Right renal cortex interstitium (tissue), 3 donors: ENCODE measurements around the gene ABCB1. TPM values are rescaled to one million over a fixed set of nuclear protein-coding genes. Genes with fewer than 3 reads are reported as not detected.

Experiments used
- DNase-seq, 3 donors: peaks; one replicate each; pipeline ENCODE4 v3.0.0-alpha.2; 2013; ENCODE audit warnings: low read depth in 3 of 3, low spot score in 2 of 3
- polyA plus RNA-seq, 3 donors: library from polyadenylated mRNA; unstranded; fragments of 120-200 nt; gene quantifications; one replicate each; pipeline ENCODE4 v1.2.1, GENCODE V29; 2013; ENCODE audit not compliant: insufficient read length in 3 of 3

The ABCB1 gene
- polyA plus RNA-seq, 3 donors: 21.1 to 24.4 (median 22.1) TPM

DNA sequence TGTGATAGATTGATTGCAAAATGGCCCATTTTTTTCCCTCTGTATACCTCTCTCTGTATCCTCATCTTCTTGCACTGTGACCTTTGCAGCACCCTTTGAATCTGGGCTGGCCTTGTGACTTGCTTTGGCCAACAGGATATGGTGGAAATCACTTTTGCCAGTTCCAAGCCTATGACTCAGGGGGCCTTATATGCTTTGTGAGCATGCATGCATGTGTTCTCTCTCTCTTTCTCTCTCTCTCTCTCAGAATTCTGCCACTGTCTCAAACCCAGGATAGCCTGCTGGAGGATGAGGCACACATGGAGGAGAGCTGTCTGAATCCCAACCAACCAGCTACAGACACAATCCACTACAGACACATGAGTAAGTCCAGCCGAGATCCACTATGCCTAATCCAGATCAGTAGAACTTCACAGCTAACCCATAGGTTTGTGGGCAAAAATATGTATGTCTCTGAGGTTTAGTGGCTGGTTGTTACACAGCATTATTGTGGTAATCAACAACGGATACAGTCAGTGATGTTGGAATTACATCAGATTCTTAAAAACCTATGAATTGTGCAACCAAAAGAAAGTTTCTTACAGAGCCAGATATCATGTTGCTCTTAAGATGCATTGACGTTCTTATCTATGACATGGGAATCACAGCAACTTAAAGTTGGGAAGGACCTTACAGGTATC is 83.4 kb downstream of the ABCB1 start:
- no peak for DNase-seq

DNA sequence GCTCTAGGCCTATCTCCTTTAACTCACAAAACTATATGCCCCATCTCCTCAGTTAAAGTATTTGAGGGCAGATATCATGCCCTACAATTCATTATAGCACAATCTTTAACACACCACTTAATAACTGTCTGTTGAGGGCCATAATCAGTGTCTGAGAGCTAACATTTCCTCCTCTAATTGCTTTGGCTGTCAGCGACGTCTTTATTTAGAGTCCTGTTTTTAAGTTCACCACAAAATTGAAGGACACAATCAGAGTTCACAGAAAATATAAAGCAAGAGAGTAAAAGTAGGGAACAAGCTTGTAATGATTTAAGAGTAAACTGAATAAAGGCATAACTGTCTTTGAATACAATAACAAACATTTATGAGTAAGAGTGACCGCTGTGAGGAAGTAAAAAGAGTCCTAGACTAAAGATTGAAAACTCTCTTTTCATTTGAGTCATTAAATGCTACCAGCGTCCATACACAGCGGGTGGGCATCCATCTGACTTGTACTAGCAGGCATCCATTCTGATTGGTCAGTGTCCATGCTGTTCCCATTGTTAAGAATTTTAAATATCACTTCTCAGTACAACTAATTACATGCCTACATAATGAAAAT is 86.8 kb downstream of the ABCB1 start:
- no peak for DNase-seq

- no peak for DNase-seq
These were observed 87.8 kb downstream of the ABCB1 start for GRCh38 chr7:87512906-87513305.

DNA sequence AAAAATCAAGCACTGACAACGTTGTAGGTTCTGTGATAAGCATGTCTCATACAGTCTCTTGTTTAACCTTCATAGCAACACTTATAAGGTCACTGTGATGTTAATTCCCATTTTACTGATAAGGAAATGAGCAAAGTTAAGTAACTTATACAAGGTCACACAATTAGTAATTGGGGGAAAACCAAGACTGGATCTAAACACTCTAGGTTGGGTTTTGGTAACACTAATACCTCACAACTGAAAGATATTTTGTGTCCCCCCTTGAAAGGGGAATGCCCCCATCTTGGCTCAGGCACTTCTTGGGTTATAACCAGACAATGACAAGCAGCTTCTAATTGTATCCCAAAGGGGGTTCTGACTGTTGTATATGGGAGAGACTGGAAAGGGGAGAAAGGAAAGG is 89.2 kb downstream of the ABCB1 start:
- DNase-seq: no peak

GRCh38 chr7:87510411-87510875 is 90.2 kb downstream of the ABCB1 start:
- no peak for DNase-seq

DNA sequence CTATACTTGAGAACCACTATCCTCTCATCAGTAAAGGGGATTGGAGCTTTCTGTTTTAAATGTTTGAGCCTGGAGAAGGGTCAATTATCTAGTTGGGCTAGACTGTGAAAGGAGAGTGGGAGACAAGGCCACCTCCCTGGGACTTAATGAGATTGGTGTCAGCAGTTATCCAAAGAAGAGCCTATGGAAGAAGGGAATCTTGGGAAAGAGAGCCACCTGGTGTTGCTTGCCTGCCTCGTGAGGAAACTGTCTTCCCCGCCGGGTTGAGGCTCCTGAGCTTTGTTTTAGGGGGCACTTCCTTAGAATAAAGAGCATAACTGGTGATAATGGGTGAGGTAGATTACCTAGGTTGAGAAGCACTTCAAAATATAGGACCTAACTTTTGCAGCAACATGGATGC is 93.2 kb downstream of the ABCB1 start:
- no peak for DNase-seq

- DNase-seq: no peak
These were observed 94.2 kb downstream of the ABCB1 start for GRCh38 chr7:87506246-87507180.

DNA sequence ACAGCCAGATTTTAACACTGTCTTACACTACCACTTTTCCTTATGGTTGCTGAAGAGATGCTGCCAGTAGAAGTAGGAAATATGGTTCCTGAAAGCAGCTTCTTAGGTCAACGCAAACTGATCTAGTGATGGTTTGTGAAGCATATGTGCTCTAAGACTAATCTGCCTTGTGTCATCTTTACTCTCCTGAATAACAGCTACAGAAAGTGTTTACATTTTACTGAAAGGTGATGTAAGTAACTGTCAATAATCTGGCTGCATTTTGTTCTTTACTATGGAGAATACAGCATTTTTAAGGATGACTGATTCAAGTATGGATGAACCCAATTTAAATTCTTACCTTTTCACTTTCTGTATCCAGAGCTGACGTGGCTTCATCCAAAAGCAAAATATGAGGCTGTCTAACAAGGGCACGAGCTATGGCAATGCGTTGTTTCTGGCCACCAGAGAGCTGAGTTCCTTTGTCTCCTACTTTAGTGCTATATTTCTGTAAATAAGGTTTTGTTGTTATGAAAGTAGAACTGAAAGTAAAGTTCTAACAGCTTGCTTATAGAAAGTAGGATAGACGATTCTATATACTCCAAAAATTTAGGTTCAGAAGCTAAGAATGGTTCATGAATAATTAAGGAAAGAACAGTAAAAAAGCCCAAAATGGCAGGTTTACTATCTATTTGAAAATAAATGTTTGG is 95.0 kb downstream of the ABCB1 start:
- DNase-seq: no peak

DNA sequence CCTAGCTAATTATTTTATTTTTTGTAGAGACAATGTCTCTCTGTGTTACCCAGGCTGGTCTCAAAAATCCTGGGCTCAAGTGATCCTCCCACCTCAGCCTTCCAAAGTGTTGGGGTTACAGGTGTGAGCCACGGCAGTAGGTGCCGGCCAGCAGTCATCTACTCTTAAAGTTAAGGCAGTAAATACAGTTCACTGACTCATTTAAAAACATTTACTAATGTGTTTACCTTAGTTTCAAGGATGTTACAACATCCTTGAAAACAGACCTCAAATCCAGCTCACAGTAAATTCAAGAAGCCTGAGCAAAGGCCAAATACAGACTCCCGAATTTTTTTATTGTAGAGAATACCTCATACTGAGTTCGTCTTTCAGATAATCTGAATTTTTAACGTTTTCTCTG is 95.6 kb downstream of the ABCB1 start:
- no peak for DNase-seq

- DNase-seq: no peak
These were observed 101.2 kb downstream of the ABCB1 start for GRCh38 chr7:87499494-87499893.

DNA sequence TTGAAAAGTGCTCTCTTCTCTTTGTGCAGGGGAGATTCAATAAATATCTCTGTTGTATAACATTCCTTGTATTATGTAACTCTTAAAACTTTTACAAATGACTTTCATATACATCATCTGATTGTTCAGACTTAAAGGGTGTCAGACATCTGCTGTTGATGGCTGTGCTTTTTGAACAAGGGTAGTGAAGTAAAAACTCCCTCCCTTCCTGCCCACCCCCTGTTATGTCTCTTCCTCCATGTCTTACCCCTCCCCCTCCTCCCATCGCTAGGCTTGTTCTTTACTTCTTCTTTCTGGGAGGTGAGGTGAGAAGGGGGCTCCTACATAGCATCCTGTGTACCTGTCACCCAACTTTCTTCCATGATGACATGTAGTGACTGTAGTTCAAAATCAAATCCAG is 101.8 kb downstream of the ABCB1 start:
- no peak for DNase-seq

GRCh38 chr7:87497482-87497881 is 103.2 kb downstream of the ABCB1 start:
- DNase-seq: no peak

GRCh38 chr7:87495366-87495765 is 105.3 kb downstream of the ABCB1 start:
- no peak for DNase-seq

DNA sequence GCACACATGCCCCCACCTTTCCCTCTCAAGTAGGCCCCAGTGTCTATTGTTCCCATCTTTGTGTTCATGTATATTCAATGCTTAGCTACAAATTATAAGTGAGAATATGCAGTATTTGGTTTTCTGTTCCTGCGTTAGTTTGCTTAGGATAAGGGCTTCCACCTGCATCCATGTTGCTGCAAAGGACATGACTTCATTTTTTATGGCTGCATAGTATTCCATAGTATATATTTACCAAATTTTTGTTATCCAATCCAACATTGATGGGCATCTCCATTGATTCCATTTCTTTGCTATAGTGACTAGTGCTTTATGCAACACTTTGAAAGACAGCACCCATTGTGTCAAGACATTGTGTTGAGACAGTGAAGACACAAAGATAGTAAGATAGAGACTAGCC is 106.2 kb downstream of the ABCB1 start:
- no peak for DNase-seq

GRCh38 chr7:87483131-87483530 is 117.6 kb downstream of the ABCB1 start:
- DNase-seq: no peak

- DNase-seq: no peak
These were observed 118.6 kb downstream of the ABCB1 start for GRCh38 chr7:87482115-87482514.

DNA sequence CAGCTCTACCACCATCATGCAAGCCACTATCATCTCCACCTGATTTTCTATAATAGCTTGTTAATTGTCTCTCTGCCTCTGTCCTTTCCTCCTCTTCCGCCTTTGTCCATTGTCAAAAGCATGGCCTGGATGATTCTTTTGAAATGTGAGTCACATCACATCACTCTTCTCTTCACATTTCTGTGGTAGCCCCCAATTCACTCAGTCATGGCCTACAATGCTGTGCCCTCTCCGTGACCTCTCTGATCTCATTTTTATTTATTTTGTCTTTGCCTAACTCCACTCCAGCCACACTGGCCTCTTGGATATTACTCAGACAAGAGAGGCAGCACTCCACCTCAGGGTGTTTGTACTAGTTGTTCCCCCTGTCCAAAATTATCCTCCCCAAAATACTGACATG is 120.3 kb downstream of the ABCB1 start:
- no peak for DNase-seq

GRCh38 chr7:87479951-87480350 is 120.7 kb downstream of the ABCB1 start:
- DNase-seq: no peak

DNA sequence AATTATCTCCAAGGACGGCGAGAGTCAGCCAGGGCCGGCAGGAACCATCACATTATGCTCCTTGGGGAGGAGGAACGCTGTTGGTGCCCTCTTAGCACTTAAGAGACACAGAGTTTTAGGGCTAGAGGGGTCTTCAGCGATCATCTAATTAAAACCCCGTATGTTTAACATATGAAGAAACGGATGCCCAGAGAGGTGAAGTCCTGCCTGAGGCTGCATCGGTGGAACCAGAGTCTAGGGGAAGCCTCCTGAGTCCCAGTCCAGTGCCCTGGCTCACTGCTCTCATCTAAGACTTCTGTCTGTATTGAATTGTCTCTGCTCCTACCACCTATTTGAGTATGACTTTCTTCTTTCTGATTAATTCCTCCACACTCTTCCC is 124.5 kb downstream of the ABCB1 start:
- DNase-seq: no peak

- no peak for DNase-seq
These were observed 125.1 kb downstream of the ABCB1 start, which contains the start of gene ABCB4 for GRCh38 chr7:87475359-87476178. ABCB4 (minus strand) TSS chr7:87475680; CDS start chr7:87475465, 215 bp downstream.
